SK-N-SH (cell line): ENCODE results near the gene AGO3. TPM values are rescaled to one million over a fixed set of nuclear protein-coding genes. Genes with fewer than 3 reads are reported as not detected.
A peak's percentile ranks its signal among the peaks of the same experiment; 100 is the strongest.

Experiments used
- CTCF ChIA-PET: fragments of 300-600, 350-600 bp; formaldehyde crosslinking; extraction: SDS; loops from one replicate; lab custom pipeline; 2021; lab: Yijun Ruan, JAX
- POLR2A ChIA-PET: fragments of 350-600 bp; sonication (Branson Sonifier 250); formaldehyde crosslinking; extraction: SDS; loops from one replicate; lab custom pipeline; 2020; ENCODE audit warnings: antibody characterized with exemption, inconsistent platforms; lab: Yijun Ruan, JAX
- DNase-seq: peaks from one replicate; pipeline ENCODE4 v3.0.0; 2012
- H2AFZ ChIP-seq: fragments of 200-600 bp; sonication (generic); 2 replicates; pipeline ENCODE4 v1.8.1; 2016; ENCODE audit warnings: antibody characterized with exemption, mild to moderate bottlenecking, low read depth
- H3F3A ChIP-seq: fragments of 200-600 bp; sonication (generic); replicated peaks from 2 replicates; pipeline ENCODE3; 2016; ENCODE audit warnings: antibody characterized with exemption, mild to moderate bottlenecking; ENCODE audit not compliant: insufficient read depth
- H3K27ac ChIP-seq, 2 experiments: fragments of 200-500 bp in 1 of 2; fragments of 200-600 bp in 1 of 2; sonication (Bioruptor generic) in 1 of 2; sonication (generic), shearing (Covaris generic) in 1 of 2; 2 replicates each; pipeline versions ENCODE4 v1.5.1 to v1.6.1; 2014 to 2016; ENCODE audit warnings: low read depth in 2 of 2, inconsistent platforms in 1 of 2, low read length in 1 of 2, mild to moderate bottlenecking in 1 of 2, mixed read lengths in 1 of 2
- H3K27me3 ChIP-seq: fragments of 200-600 bp; sonication (generic), shearing (Covaris generic); 2 replicates; pipeline ENCODE4 v1.6.1; 2016; ENCODE audit warnings: mixed run types; ENCODE audit not compliant: insufficient read depth
- H3K36me3 ChIP-seq, 2 experiments: fragments of 200-500 bp in 1 of 2; fragments of 200-600 bp in 1 of 2; sonication (Bioruptor generic) in 1 of 2; sonication (generic) in 1 of 2; replicated peaks in 1 of 2; 2 replicates each; pipeline versions ENCODE3 to v1.5.1; 2014 to 2016; ENCODE audit warnings: low read length in 1 of 2, mild to moderate bottlenecking in 1 of 2; ENCODE audit not compliant: insufficient read depth in 2 of 2, control insufficient read depth in 1 of 2
- H3K4me1 ChIP-seq, 2 experiments: fragments of 200-500 bp in 1 of 2; fragments of 200-600 bp in 1 of 2; sonication (Bioruptor generic) in 1 of 2; sonication (generic), shearing (Covaris generic) in 1 of 2; 2 replicates each; pipeline versions ENCODE4 v1.5.1 to v1.6.1; 2014 to 2016; ENCODE audit warnings: low read depth in 1 of 2, low read length in 1 of 2, mixed run types in 1 of 2; ENCODE audit not compliant: insufficient read depth in 2 of 2, control insufficient read depth in 1 of 2
- H3K4me2 ChIP-seq: fragments of 200-600 bp; sonication (generic), shearing (Covaris generic); 2 replicates; pipeline ENCODE4 v1.6.1; 2017; ENCODE audit warnings: mixed run types
- H3K4me3 ChIP-seq, 2 experiments: fragments of 200-500 bp in 1 of 2; fragments of 200-600 bp in 1 of 2; sonication (Bioruptor generic) in 1 of 2; sonication (generic), shearing (Covaris generic) in 1 of 2; 2 replicates each; pipeline versions ENCODE4 v1.5.1 to v1.8.1; 2014 to 2016; ENCODE audit warnings: low read depth in 2 of 2, inconsistent platforms in 1 of 2, low read length in 1 of 2, mild to moderate bottlenecking in 1 of 2, mixed read lengths in 1 of 2, moderate library complexity in 1 of 2
- H3K79me2 ChIP-seq: fragments of 200-600 bp; sonication (generic); 2 replicates; pipeline ENCODE4 v1.8.1; 2017; ENCODE audit warnings: mild to moderate bottlenecking; ENCODE audit not compliant: insufficient read depth
- H3K9ac ChIP-seq: fragments of 200-600 bp; sonication (generic); 2 replicates; pipeline ENCODE4 v1.6.1; 2017; ENCODE audit warnings: mixed run types
- H3K9me2 ChIP-seq: fragments of 200-600 bp; sonication (generic); 2 replicates; pipeline ENCODE4 v1.6.1; 2017; ENCODE audit warnings: mixed run types
- H3K9me3 ChIP-seq: fragments of 200-600 bp; sonication (generic); 2 replicates; pipeline ENCODE4 v1.6.1; 2017; ENCODE audit warnings: mixed run types, mild to moderate bottlenecking, moderate library complexity
- H4K20me1 ChIP-seq: fragments of 200-600 bp; sonication (generic); 2 replicates; pipeline ENCODE4 v1.6.1; 2017; ENCODE audit warnings: mild to moderate bottlenecking, mixed run types; ENCODE audit not compliant: insufficient read depth
- CHD2 ChIP-seq: fragments of 150-350 bp; IDR thresholded peaks from 2 replicates; pipeline ENCODE4 v1.6.1; 2018; ENCODE audit warnings: low read length; ENCODE audit not compliant: partially characterized antibody
- EP300 ChIP-seq, 2 experiments: IDR thresholded peaks; 2 replicates each; pipeline versions ENCODE4 v1.4.0 to v1.6.1; 2012; ENCODE audit warnings: borderline replicate concordance in 1 of 2, low read depth in 1 of 2, low read length in 1 of 2
- FOXJ3 ChIP-seq: sonication (generic); formaldehyde crosslinking; IDR thresholded peaks from 2 replicates; pipeline ENCODE4 v1.5.1; 2020; ENCODE audit warnings: mild to moderate bottlenecking, missing genetic modification reagents
- FOXM1 ChIP-seq: IDR thresholded peaks from 2 replicates; pipeline ENCODE4 v1.4.0; 2012; ENCODE audit warnings: low read depth, mild to moderate bottlenecking
- GABPA ChIP-seq: IDR thresholded peaks from 2 replicates; pipeline ENCODE4 v1.4.0; 2012; ENCODE audit warnings: low read depth, mild to moderate bottlenecking
- JUND ChIP-seq: IDR thresholded peaks from 2 replicates; pipeline ENCODE4 v1.4.0; 2012
- MEF2A ChIP-seq: IDR thresholded peaks from 2 replicates; pipeline ENCODE4 v1.4.0; 2012; ENCODE audit warnings: low read depth, borderline replicate concordance
- RAD21 ChIP-seq: IDR thresholded peaks from 2 replicates; pipeline ENCODE4 v1.6.1; 2012; ENCODE audit warnings: mild to moderate bottlenecking, low read length
- SIN3A ChIP-seq: IDR thresholded peaks from 2 replicates; pipeline ENCODE4 v1.6.1; 2012; ENCODE audit warnings: low read depth, mild to moderate bottlenecking, low read length, moderate library complexity, borderline replicate concordance
- SMC3 ChIP-seq: IDR thresholded peaks from 2 replicates; pipeline ENCODE4 v1.6.1; 2012; ENCODE audit warnings: low read depth, low read length, improper control_type of control experiment
- TCF12 ChIP-seq: IDR thresholded peaks from 2 replicates; pipeline ENCODE4 v1.4.0; 2012
- TEAD4 ChIP-seq: IDR thresholded peaks from 2 replicates; pipeline ENCODE4 v1.4.0; 2012; ENCODE audit warnings: mild to moderate bottlenecking, borderline replicate concordance; ENCODE audit not compliant: insufficient read depth
- YY1 ChIP-seq: IDR thresholded peaks from 2 replicates; pipeline ENCODE4 v1.4.0; 2012; ENCODE audit warnings: low read depth, mild to moderate bottlenecking
- WGBS: methylation state at CpG from one replicate; pipeline ENCODE4 v1.1.6; 2017; ENCODE audit warnings: low lambda C conversion rate; 5-methylcytosine and 5-hydroxymethylcytosine counted together
- polyA plus RNA-seq, 3 experiments: library from polyadenylated mRNA; depleted of rRNA; stranded (reverse); fragments of >200 nt; gene quantifications; 2 replicates each; pipeline ENCODE4 v1.2.3, GENCODE V29; 2012
- TF ChIP-seq, protein P1 (sequence below): IDR thresholded peaks from 2 replicates; pipeline ENCODE4 v1.4.0; 2012; ENCODE audit warnings: low read depth
- TF ChIP-seq, protein P2 (sequence below): IDR thresholded peaks from 2 replicates; pipeline ENCODE4 v1.6.1; 2012; ENCODE audit warnings: mild to moderate bottlenecking, low read depth, low read length, moderate library complexity
- TF ChIP-seq, protein P3 (sequence below): IDR thresholded peaks from 2 replicates; pipeline ENCODE4 v1.4.0; 2012; ENCODE audit warnings: low read depth, borderline replicate concordance
- TF ChIP-seq, protein P4 (sequence below): fragments of 200-600 bp; sonication (generic); IDR thresholded peaks from 2 replicates; pipeline ENCODE4 v1.6.1; 2017; ENCODE audit warnings: antibody characterized with exemption, mild to moderate bottlenecking, moderate library complexity
- TF ChIP-seq, protein P5 (sequence below): fragments of 150-350 bp; IDR thresholded peaks from 2 replicates; pipeline ENCODE4 v1.6.1; 2016; ENCODE audit warnings: mild to moderate bottlenecking, low read depth, low read length

The AGO3 gene
- polyA plus RNA-seq, 1 of the 3 experiments (the other 2 are of a cell fraction) = 6.7 TPM

DNA sequence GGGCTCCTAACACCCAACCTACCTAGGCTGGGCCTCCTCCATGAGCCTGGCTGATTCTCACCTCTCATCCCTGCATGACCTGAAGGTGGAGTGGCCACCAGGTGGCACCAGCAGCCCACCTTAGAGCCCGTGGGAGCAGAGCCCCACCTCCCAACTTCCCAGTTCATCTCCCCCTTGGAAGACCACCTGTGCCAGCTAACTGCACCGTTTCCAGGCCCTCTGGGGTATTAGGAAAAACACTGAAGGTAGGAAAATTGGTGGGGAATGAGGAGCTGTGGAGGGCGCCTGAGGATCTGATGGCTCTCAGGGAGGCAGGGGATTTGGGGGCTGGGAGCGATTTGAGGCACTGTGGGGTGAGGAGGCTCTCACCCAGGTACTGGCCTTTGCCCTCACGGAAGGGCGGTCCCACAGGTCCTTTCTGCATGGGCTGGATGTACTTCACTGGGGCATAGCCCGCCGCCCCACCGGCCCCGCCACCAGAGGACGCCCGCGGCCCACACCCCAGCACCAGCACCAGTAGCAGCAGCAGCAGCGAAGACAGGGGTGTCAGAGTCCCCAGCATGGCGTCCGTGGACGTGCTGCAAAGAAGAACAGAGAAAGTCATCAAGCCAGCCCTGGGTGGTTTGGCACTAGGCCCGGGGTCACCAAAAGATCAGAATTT, 168.9 kb downstream of the AGO3 start:
- H2AFZ ChIP-seq = peak overlapping the region; percentile 78; the same call in 1 of the 2 replicates
- H3K4me1 ChIP-seq = peaks cover 0 to 39% of the 10 kb centered on the region in 2 experiments; a peak in 2 of 4 replicates

DNA sequence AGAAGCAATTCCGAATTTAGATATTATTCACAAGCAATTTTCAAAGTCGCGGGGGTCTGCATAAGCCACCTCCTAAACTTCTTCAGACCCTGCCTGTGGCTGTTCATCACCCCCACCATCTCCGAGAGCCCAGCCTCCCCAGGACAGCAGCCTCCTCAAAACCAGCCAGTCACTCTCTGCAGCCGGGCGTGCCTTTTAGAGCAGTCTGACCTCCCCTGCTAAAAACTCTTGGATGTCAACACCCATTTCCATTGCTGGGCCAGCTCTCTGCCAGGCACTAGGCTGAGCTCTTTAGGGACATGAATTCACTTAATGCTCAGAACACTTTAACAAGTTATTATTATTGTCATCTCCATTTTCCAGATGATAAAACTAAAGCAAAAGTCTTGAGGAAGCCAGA, 169.5 kb downstream of the AGO3 start:
- Histone ChIP-seq H2AFZ (no peak overlapping the region), H3F3A (peaks cover 4% of the 10 kb centered on the region), H3K4me2 (no peak overlapping the region), H3K27me3 (no peaks in the 10 kb centered on the region), H3K27ac (no peak overlapping the region), H3K9ac (no peak overlapping the region), H4K20me1 (no peaks in the 10 kb centered on the region), H3K9me3 (no peaks in the 10 kb centered on the region), H3K9me2 (no peaks in the 10 kb centered on the region), H3K4me1 (peaks cover 0 to 33% of the 10 kb centered on the region in 2 experiments; a peak in 2 of 4 replicates), H3K79me2 (no peaks in the 10 kb centered on the region), H3K36me3 (peaks cover 0 to 15% of the 10 kb centered on the region in 2 experiments), H3K4me3 (no peak overlapping the region)
- POLR2A ChIA-PET = no interaction called here
- CTCF ChIA-PET = interaction anchor here (0.6 to 32.6 kb wide), 16 partner anchors 9 to 186 kb away, joined by 3 to 700 read pairs (median 4); partner anchors contain the start of genes AGO3, TEKT2 and TRAPPC3
- DNase-seq = no peak
- WGBS = 86% methylated on average over 5 of the region's 6 CpGs
- TF ChIP-seq TEAD4 (no peak), MEF2A (no peak), EP300 (IDR thresholded peaks at IDR 0.05; ENCODE audit: borderline replicate concordance in 1 of 2, low read depth in 1 of 2, low read length in 1 of 2) (no peak), SIN3A (no peak), JUND (no peak)
- TF ChIP-seq, protein P1, sequence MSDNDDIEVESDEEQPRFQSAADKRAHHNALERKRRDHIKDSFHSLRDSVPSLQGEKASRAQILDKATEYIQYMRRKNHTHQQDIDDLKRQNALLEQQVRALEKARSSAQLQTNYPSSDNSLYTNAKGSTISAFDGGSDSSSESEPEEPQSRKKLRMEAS = no peak
- TF ChIP-seq, protein P2, sequence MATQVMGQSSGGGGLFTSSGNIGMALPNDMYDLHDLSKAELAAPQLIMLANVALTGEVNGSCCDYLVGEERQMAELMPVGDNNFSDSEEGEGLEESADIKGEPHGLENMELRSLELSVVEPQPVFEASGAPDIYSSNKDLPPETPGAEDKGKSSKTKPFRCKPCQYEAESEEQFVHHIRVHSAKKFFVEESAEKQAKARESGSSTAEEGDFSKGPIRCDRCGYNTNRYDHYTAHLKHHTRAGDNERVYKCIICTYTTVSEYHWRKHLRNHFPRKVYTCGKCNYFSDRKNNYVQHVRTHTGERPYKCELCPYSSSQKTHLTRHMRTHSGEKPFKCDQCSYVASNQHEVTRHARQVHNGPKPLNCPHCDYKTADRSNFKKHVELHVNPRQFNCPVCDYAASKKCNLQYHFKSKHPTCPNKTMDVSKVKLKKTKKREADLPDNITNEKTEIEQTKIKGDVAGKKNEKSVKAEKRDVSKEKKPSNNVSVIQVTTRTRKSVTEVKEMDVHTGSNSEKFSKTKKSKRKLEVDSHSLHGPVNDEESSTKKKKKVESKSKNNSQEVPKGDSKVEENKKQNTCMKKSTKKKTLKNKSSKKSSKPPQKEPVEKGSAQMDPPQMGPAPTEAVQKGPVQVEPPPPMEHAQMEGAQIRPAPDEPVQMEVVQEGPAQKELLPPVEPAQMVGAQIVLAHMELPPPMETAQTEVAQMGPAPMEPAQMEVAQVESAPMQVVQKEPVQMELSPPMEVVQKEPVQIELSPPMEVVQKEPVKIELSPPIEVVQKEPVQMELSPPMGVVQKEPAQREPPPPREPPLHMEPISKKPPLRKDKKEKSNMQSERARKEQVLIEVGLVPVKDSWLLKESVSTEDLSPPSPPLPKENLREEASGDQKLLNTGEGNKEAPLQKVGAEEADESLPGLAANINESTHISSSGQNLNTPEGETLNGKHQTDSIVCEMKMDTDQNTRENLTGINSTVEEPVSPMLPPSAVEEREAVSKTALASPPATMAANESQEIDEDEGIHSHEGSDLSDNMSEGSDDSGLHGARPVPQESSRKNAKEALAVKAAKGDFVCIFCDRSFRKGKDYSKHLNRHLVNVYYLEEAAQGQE = no peak

More for the DNA sequence above, 168.9 kb downstream of the AGO3 start:
- WGBS = 24% methylated on average over 4 of the region's 18 CpGs
- peaks cover 0 to 20% of the 10 kb centered on the region in 2 experiments for H3K36me3 ChIP-seq
- no peaks in the 10 kb centered on the region for H3K9me2 ChIP-seq
- no peak overlapping the region for H3K4me2 ChIP-seq
- peak; percentile 95 for DNase-seq
- no peaks in the 10 kb centered on the region for H3K27me3 ChIP-seq
- TF ChIP-seq FOXJ3 (CRISPR knock-in tag) = no peak
- TF ChIP-seq TCF12 = no peak
- no peak for TF ChIP-seq CHD2
- TF ChIP-seq, protein P1 = 0 out of 2 replicates have a peak, but pooled peaks have one; percentile 30
- no peak for TF ChIP-seq GABPA
- peak; percentile 98 for TF ChIP-seq SMC3
- TF ChIP-seq, protein P3, sequence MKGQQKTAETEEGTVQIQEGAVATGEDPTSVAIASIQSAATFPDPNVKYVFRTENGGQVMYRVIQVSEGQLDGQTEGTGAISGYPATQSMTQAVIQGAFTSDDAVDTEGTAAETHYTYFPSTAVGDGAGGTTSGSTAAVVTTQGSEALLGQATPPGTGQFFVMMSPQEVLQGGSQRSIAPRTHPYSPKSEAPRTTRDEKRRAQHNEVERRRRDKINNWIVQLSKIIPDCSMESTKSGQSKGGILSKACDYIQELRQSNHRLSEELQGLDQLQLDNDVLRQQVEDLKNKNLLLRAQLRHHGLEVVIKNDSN = no peak
- TF ChIP-seq, protein P4, sequence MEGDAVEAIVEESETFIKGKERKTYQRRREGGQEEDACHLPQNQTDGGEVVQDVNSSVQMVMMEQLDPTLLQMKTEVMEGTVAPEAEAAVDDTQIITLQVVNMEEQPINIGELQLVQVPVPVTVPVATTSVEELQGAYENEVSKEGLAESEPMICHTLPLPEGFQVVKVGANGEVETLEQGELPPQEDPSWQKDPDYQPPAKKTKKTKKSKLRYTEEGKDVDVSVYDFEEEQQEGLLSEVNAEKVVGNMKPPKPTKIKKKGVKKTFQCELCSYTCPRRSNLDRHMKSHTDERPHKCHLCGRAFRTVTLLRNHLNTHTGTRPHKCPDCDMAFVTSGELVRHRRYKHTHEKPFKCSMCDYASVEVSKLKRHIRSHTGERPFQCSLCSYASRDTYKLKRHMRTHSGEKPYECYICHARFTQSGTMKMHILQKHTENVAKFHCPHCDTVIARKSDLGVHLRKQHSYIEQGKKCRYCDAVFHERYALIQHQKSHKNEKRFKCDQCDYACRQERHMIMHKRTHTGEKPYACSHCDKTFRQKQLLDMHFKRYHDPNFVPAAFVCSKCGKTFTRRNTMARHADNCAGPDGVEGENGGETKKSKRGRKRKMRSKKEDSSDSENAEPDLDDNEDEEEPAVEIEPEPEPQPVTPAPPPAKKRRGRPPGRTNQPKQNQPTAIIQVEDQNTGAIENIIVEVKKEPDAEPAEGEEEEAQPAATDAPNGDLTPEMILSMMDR = peak; percentile 90
- TF ChIP-seq FOXM1 = no peak
- peak; percentile 97 for TF ChIP-seq RAD21
- TF ChIP-seq YY1 = no peak
- TF ChIP-seq, protein P5, sequence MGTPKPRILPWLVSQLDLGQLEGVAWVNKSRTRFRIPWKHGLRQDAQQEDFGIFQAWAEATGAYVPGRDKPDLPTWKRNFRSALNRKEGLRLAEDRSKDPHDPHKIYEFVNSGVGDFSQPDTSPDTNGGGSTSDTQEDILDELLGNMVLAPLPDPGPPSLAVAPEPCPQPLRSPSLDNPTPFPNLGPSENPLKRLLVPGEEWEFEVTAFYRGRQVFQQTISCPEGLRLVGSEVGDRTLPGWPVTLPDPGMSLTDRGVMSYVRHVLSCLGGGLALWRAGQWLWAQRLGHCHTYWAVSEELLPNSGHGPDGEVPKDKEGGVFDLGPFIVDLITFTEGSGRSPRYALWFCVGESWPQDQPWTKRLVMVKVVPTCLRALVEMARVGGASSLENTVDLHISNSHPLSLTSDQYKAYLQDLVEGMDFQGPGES = no peak
- H3K27ac ChIP-seq = peak overlapping the region in 1 of 2 experiments; percentile 16; a peak in 1 of 4 replicates
- POLR2A ChIA-PET = no interaction called here
- CTCF ChIA-PET = interaction anchor here (0.6 to 32.6 kb wide), 17 partner anchors 9 to 202 kb away, joined by 3 to 700 read pairs (median 4); partner anchors contain the start of genes AGO3, TEKT2 and TRAPPC3
- H3F3A ChIP-seq = peaks cover 10% of the 10 kb centered on the region
- peak overlapping the region in 1 of 2 experiments; percentile 4; a peak in 1 of 4 replicates for H3K4me3 ChIP-seq
- H3K9ac ChIP-seq = no peak overlapping the region
- H3K79me2 ChIP-seq = no peaks in the 10 kb centered on the region
- H3K9me3 ChIP-seq = no peaks in the 10 kb centered on the region
- no peaks in the 10 kb centered on the region for H4K20me1 ChIP-seq
